DOHH2 (cell line): ENCODE measurements around the gene DNAH5.

Source experiments
- H3F3A ChIP-seq: fragments of 200-600 bp; sonication (generic), shearing (Covaris generic); 2 replicates; pipeline ENCODE4 v1.6.0; 2016; ENCODE audit warnings: antibody characterized with exemption, mild to moderate bottlenecking; ENCODE audit not compliant: control insufficient read depth, insufficient read depth
- H3K27ac ChIP-seq: fragments of 200-600 bp; sonication (generic); 2 replicates; pipeline ENCODE4 v1.5.1; 2014; ENCODE audit warnings: low read depth, mild to moderate bottlenecking, low read length, moderate library complexity
- H3K27me3 ChIP-seq: fragments of 200-600 bp; sonication (generic); 2 replicates; pipeline ENCODE4 v1.6.1; 2014; ENCODE audit warnings: mild to moderate bottlenecking, low read length, mixed read lengths; ENCODE audit not compliant: control insufficient read depth
- H3K36me3 ChIP-seq: fragments of 200-600 bp; sonication (generic); 2 replicates; pipeline ENCODE4 v1.6.1; 2014; ENCODE audit warnings: mild to moderate bottlenecking, low read length, moderate library complexity, mixed read lengths; ENCODE audit not compliant: control insufficient read depth
- H3K4me1 ChIP-seq: fragments of 200-600 bp; sonication (generic); 2 replicates; pipeline ENCODE4 v1.6.1; 2014; ENCODE audit warnings: mild to moderate bottlenecking, low read length, mixed read lengths; ENCODE audit not compliant: control insufficient read depth
- H3K4me2 ChIP-seq: fragments of 200-600 bp; sonication (generic); 2 replicates; pipeline ENCODE4 v1.6.0; 2014; ENCODE audit warnings: mild to moderate bottlenecking, low read length, moderate library complexity
- H3K4me3 ChIP-seq: fragments of 200-600 bp; sonication (generic); 2 replicates; pipeline ENCODE4 v1.5.1; 2014; ENCODE audit warnings: mild to moderate bottlenecking, low read length, mixed read lengths
- H3K79me2 ChIP-seq: fragments of 200-600 bp; sonication (generic); 2 replicates; pipeline ENCODE4 v1.6.1; 2014; ENCODE audit warnings: mild to moderate bottlenecking, low read length, mixed read lengths; ENCODE audit not compliant: control insufficient read depth
- H3K9me2 ChIP-seq: fragments of 200-600 bp; sonication (generic); replicated peaks from 2 replicates; pipeline ENCODE4 v1.6.1; 2014; ENCODE audit warnings: mild to moderate bottlenecking, low read length, mixed read lengths; ENCODE audit not compliant: control insufficient read depth
- H3K9me3 ChIP-seq: fragments of 200-600 bp; sonication (generic); 2 replicates; pipeline ENCODE4 v1.6.1; 2014; ENCODE audit warnings: antibody characterized with exemption, low read length, mixed read lengths; ENCODE audit not compliant: control insufficient read depth, insufficient read depth
- H4K20me1 ChIP-seq: fragments of 200-600 bp; sonication (generic); 2 replicates; pipeline ENCODE4 v1.6.0; 2014; ENCODE audit warnings: low read depth, mild to moderate bottlenecking, antibody characterized with exemption, low read length, moderate library complexity; ENCODE audit not compliant: control insufficient read depth, insufficient read depth
- CTCF ChIP-seq: fragments of 200-600 bp; sonication (generic); IDR thresholded peaks from one replicate; pipeline ENCODE4 v1.5.1; 2014; ENCODE audit warnings: antibody characterized with exemption, mild to moderate bottlenecking, low read depth, low read length; ENCODE audit not compliant: poor library complexity, severe bottlenecking
- EZH2phosphoT487 ChIP-seq: fragments of 200-600 bp; sonication (generic); IDR thresholded peaks from 2 replicates; pipeline ENCODE4 v1.6.1; 2017; ENCODE audit warnings: borderline replicate concordance, mild to moderate bottlenecking, antibody characterized with exemption, low read length, moderate library complexity, mixed read lengths

DNAH5 gene

DNA sequence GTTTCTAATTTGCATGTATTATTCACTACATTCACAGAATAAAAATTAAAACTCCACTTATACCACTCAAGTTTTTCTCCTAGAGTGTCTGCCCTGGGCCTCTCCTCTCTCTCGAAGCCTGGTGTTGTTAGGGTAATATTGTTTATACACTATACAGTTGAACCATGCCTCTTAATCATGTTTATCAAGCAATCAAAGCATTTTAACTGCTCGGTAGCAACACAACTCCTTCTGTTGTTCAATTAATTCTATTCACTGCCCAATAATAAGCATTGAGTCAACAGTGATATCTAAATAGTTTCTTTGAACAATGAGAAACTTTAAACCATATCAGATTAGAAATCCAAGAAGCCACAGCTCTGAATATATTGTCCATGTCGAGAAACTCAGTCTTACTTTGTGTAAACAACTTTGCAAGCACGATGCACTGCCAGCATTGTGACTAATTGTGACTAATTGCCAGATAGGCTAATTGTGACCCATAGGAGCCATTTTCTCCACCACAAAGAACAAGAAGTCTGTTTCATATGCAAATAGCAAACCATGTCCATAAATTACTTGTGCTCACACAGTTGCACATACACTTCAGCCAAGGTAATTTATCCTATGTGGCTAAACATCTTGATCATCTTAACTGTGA, at the start of gene DNAH5:
Gene DNAH5 (minus strand): TSS at position 129 of the 640 bp plus-strand sequence. CDS start 250 bp downstream, outside the sequence.
- no peaks in the 10 kb centered on the region for H3F3A ChIP-seq
- no peaks in the 10 kb centered on the region for H3K9me2 ChIP-seq
- no peaks in the 10 kb centered on the region for H3K79me2 ChIP-seq
- no peak within 1 kb of the TSS for H3K4me2 ChIP-seq
- H3K9me3 ChIP-seq, result no peaks in the 10 kb centered on the region
- no peaks in the 10 kb centered on the region for H3K36me3 ChIP-seq
- no peaks in the 10 kb centered on the region for H3K4me1 ChIP-seq
- no peak within 1 kb of the TSS for H3K4me3 ChIP-seq
- TF ChIP-seq CTCF, result no peak
- no peak for TF ChIP-seq EZH2phosphoT487
- no peaks in the 10 kb centered on the region for H3K27me3 ChIP-seq
- no peak within 1 kb of the TSS for H3K27ac ChIP-seq
- H4K20me1 ChIP-seq, result no peaks in the 10 kb centered on the region

GRCh38 chr5:13993926-13994325, 49.4 kb upstream of the DNAH5 start:
- H3K27ac ChIP-seq, result no peak overlapping the region
- 0 out of 2 replicates have a peak, but pooled peaks cover 5% of the 10 kb centered on the region for H3K4me1 ChIP-seq
- H3K79me2 ChIP-seq, result no peaks in the 10 kb centered on the region
- no peaks in the 10 kb centered on the region for H3F3A ChIP-seq
- H3K36me3 ChIP-seq, result no peaks in the 10 kb centered on the region
- no peaks in the 10 kb centered on the region for H4K20me1 ChIP-seq
- peaks cover 3% of the 10 kb centered on the region; the same call in 1 of the 2 replicates for H3K27me3 ChIP-seq
- no peak overlapping the region for H3K4me2 ChIP-seq
- H3K9me3 ChIP-seq, result no peaks in the 10 kb centered on the region; the same call in 1 of the 2 replicates
- no peaks in the 10 kb centered on the region for H3K9me2 ChIP-seq
- TF ChIP-seq CTCF, result no peak
- TF ChIP-seq EZH2phosphoT487, result no peak
- H3K4me3 ChIP-seq, result no peak overlapping the region

DNA sequence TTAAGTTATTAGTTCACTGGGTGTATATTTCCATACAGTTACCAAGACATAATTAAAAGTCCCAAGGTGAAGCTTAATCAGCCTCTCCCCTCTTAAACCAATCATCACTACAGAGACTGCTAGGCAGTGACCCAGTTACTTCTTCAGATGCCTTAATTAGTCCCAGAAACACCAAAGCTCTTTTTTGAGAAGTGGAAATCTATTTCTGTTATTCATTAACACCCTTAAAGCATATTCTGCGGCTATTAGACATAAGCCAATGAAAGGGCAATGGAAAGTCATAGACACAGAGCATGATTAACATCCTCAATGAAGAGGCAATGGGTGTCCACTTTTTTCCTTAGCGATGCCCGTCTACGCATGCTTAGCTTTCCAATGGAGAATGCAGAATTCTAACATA, 48.3 kb upstream of the DNAH5 start:
- H3K4me3 ChIP-seq, result no peak overlapping the region
- no peaks in the 10 kb centered on the region for H3K36me3 ChIP-seq
- H3K27ac ChIP-seq, result no peak overlapping the region
- H3K4me2 ChIP-seq, result no peak overlapping the region
- no peak for TF ChIP-seq CTCF
- no peak for TF ChIP-seq EZH2phosphoT487
- H3F3A ChIP-seq, result no peaks in the 10 kb centered on the region
- H4K20me1 ChIP-seq, result no peaks in the 10 kb centered on the region
- no peaks in the 10 kb centered on the region for H3K9me2 ChIP-seq
- H3K79me2 ChIP-seq, result no peaks in the 10 kb centered on the region
- no peaks in the 10 kb centered on the region; the same call in 1 of the 2 replicates for H3K9me3 ChIP-seq
- peaks cover 3% of the 10 kb centered on the region; the same call in 1 of the 2 replicates for H3K27me3 ChIP-seq
- 0 out of 2 replicates have a peak, but pooled peaks cover 5% of the 10 kb centered on the region for H3K4me1 ChIP-seq
